GM18505 (cell line): Measurements from ENCODE around the gene DHH.

Experiments
- ATAC-seq: cut with Tn5 transposase; IDR thresholded peaks from one replicate; pipeline ENCODE4 v1.9.1; 2021; ENCODE audit not compliant: unreplicated experiment
- POLR2A ChIP-seq: IDR thresholded peaks from 4 replicates; pipeline ENCODE4 v1.6.1; 2011; ENCODE audit warnings: borderline replicate concordance; ENCODE audit not compliant: insufficient read depth, insufficient read length; ENCODE audit errors: extremely low read depth

Gene DHH

DNA sequence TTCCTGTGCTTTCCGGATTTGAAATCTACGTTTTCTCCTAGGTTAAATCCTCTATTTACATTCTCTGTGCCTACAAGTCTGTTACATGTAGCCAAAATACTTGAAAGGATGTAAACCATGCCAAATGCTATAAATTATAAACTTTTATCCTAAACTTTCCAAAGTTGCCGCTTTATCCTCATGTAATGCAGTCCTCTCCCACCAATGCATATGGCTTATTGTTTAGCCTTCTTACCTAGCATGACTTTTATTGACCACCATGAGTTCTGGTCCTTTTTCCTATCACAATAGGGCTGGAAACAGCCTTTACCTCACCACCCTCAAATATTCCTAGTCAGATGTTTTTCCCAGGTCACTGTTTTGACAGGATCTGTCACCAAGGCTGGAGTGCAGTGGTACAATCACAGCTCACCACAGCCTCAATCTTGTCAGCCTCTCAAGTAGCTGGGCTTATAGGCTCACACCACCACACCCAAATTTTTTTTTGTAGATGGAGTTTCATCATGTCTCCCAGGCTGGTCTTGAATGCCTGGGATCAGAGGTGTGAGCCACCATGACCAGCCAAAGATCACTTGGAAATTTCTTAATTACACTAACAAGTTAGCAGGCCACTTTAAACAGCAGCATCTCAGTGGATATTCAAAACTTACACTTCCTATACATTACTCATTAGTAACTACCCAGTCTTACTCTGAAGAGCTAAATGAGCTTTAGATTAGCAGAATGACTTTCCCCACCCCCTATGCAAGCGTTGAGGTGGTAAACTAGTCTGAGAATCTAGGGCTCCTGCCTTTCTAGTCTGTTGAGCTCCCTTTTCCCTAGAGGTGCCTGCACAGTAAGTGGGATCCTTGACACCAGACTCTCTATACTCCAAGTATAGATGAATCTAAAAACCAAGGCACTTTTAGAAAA, 32.5 kb upstream of the DHH start:
- TF ChIP-seq POLR2A, result peak; percentile 45
- ATAC-seq, result no peak

DNA sequence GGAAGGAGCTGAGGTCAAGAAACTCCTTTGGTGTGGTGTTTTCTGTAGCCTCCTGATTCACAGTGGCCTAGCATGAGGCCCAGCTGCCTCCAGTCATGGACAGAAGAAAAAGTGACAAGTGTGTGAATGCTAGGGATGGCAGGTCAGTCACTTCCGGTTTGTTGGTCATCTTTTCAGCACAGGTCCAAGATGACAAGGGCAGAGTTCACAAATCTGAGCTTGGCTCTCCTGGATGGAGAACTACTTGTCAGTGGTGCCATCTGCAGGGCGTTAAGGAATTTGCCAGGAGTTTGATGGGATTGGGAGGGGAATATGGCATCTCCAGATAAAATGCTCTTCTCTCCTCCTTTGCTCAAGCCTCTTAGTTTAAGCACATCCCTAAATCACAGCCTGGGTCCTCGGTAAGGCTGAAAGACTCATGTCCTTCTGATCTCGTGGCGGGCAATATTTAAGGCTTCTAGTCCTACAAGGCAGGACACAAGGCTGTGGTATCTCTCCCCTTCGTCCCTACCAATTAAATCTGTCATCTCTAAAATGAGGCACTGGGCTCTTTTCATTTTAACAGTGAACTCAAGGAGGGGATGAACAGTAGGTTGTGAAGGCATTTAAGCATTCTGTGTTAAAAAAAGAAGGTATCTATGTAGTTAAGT, 26.6 kb upstream of the DHH start:
- TF ChIP-seq POLR2A, result no peak
- ATAC-seq, result no peak

DNA sequence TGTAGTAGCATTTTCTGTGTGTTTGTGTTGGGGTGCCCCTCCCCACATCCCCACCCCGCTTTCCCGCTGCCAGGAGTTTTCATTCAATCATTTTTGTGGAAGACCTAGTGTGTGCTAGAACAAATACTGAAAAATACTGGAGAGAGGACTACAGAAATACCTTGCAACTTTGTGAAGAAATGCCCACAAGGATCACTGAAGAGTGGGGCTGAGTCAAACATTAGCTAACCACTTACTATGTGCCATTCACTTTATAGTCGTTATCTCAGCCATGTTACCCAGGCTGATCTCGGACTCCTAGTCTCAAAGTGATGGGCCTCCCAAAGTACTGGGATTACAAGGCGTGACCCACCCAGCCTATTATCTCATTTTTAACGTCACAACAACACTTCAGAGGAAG, 16.6 kb upstream of the DHH start:
- no peak for TF ChIP-seq POLR2A
- no peak for ATAC-seq

DNA sequence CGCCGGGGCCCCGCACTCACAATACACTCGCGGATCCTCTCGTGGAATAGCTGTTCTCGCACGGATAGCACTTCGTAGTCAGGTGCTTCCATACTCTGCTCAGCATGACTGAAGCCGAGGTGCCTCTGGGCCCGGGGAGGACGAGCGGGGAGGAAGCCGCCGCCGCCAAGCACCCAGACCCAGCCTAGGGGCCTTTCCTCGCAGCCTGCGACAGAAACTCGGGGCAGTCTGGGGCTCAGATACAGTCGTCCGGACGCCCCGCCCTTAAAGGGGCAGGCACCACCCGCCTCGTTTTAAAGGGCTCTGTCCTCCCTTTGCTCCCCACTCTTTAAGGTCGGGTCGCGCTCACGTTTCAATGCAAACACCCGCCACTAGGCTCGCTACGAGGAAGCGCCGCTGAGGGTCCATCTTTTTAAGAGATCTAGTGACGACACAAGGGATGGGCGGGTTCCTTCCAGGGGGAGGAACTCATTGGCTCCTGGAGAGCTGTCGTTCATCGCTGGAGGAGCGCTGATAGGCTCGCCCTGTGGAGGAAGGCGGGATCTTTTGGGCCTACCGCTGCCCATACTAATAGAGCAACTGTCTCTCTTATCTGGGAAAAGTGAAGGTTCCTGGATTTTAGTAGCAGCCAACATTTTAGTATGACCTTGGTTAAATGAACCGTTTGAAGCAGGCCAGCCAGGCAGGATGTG, 16.0 kb upstream of the DHH start, which contains the start of gene LMBR1L:
LMBR1L (minus strand) TSS at position 384 of the 692 bp plus-strand sequence; CDS start at position 92, 292 bp downstream.
- peak; percentile 96 for ATAC-seq
- peak; percentile 78 for TF ChIP-seq POLR2A

DNA sequence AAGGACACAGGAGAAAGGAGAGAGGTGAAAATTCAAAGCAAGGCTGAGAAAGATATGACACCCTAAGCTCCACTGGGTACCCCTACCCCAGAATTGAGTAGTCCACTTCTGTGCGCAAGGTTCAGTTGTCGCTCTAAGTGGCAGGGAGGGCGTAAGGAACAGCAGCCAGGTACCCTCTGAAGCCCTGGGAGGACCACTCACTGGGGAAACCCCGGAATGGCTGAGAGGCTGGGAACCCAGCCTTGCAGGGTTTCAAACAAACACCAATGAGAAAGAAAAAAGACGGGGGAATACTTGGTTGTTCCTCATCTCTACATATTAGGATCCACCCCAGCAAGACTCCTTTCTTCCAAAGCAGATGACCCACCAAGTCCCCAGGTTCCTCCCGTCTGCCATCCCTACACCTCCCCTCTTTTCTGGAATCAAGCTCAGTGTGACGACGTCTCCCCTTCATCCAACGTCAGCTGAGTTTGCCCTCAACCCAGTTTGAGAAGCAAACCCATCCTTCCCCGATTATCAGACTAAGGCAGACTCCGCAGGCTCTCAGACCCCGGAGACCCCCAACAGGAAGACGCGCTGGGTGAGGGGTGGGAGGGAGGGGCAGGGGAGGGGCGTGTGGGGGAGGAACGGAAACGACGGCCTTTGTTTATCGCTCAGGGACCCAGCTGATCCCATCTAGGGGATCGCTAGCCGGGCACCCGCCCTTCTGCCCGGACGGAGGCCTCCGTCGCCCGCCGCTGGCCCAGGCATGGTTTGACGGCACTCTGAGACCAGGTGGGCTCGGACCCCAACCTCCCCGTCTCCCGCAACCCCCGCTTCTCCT, 15.3 kb upstream of the DHH start:
- ATAC-seq, result no peak
- no peak for TF ChIP-seq POLR2A

DNA sequence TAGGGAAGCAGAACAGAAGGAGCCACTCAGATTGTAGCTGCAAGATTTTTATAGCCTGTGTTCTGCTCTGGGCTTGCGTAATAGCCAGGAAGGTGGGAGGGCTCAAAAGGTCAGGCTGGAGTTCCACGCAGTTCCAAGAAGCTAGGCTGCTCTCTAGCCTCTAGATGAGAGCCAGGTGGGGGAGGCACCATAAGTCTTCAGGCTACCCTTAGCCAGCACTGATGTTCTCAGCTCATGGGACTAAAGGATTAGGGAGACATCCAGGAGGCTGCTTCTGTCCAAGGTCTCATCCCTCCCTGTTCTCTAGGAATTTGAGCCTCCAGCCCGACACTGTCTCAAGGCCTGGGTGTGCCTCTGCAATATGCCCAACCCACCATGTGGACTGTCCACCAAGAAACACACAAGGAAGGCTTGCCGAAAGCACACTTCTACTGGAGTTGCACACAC, 14.4 kb upstream of the DHH start:
- no peak for ATAC-seq
- TF ChIP-seq POLR2A, result no peak

DNA sequence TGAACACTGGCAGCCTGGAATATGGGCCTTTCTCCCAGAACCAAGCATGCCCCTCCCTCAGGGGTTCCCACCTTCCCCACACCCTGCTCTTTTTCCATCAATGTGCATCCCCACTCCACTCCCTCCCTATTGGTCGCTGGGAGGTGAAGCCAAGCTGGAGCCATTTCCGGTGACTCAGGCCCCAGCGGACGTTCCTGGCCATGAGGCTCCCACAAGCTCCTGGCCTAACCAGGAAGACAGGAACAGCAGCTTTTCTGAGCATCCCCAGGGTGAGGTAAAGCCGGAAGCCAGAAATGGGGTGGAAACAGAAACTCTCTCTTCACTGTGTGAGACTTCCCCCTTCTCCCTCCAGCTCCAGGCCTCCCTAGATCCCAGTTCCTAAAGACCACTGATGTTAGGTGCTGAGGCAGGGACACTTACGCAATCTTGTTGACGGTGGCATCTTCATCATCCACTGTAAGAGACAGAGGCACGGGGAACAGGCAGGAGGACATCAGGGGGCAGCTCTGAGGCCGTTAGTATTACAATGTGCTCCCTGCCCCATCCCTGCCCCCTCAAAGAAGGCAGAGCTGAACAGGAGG, 11.0 kb upstream of the DHH start:
- no peak for ATAC-seq
- TF ChIP-seq POLR2A, result no peak

DNA sequence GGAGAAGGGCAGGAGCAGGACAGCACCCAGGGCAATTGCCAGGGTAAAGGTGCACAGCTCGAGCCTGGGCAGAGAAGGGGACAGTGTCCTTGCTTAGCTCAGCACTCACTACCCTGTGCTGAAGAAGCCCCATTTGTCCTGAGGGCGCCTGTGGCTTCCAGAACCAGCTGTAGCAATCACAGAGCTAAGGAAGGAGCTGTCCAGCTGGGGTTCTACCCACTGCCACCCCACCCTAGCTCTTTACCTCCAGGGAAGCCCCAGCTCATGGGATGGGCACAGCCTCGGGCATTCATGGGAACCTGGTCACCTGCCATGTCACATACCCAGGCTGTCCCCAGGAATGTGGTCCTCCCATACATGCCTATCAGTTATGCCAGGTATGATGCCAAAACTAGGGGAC, 10.2 kb upstream of the DHH start:
- no peak for ATAC-seq
- TF ChIP-seq POLR2A, result no peak

DNA sequence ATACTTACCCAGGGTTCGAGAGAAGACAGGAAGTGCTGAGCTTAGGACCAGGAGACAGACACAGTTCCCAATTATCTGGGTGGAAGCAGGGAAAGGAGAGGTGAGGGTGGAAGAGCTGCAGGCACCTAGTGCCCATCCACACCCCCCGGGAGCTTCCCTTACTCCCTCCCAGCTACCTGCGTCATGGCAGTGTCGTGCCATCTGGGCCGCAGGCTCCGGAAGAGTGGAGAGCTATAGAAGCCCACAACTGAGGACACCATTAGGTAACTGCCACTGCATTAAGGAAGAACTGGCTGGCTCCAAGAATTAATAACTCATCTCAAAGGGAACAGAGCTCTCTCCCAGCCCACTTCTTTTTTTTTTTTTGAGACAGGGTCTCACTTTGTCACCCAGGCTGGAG, 5.8 kb upstream of the DHH start:
- ATAC-seq, result no peak
- no peak for TF ChIP-seq POLR2A

DNA sequence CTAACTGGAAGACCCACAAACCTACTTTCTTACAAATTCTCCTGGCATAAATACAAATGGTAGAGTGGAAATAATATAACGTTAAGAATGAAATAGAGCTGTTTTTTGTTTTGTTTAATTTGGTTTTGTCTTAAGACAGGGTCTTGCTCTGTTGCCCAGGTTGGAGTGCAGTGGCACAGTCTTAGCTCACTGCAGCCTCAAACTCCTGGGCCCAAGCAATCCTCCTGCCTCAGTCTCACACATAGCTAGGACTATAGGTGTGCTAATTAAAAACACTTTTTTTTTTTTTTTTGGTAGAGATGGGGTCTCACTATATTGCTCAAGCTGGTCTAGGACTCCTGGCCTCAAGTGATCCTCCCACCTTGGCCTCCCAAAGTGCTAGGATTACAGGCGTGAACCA, 4.1 kb upstream of the DHH start:
- no peak for ATAC-seq
- no peak for TF ChIP-seq POLR2A

DNA sequence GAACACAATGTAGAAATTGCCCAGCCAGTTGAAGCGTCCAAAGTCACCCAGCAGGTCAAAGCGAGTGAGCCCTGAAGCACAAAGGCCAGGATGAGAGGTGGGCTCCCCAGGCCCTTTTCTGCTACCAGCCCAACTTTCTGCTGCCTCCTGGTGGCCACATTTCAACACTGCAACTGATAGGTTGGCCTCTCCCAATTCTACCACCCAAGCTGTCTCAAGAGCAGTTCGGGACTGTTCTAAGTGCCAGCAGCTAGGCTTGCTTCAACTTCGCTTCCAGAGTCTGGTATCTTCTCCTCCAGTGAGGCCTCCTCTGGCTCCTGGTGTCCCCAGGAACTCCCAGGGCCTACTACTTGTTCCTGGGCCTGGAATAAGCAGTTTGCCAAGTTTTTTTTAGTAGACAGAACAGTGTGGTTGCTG, 3.4 kb upstream of the DHH start:
- ATAC-seq, result no peak

DNA sequence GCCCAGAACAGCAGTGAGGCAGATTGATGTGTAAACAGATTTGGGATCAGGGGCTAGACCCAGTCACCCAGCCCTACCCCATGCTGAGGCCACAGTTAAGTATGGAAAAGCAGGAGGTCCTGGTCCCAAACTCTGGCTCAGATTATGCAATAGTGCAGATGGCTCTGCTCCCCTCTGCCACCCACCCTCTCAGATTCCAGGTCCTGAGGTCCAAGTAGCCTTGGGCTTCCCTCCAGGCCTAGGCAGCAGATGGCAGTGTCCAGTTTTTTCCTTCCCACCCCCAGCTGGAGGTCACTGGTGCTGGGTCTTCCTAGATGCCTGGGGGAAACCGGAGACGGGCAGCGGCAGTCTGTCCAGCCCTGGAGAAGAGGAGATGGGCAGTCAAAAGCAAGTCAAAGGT, 2.8 kb upstream of the DHH start:
- no peak for TF ChIP-seq POLR2A
- no peak for ATAC-seq

More for the DNA sequence above, 3.4 kb upstream of the DHH start:
- TF ChIP-seq POLR2A, result no peak
